ENCODE data around the gene LRRN4. TPM values are rescaled to one million over a fixed set of nuclear protein-coding genes. Genes with fewer than 3 reads are reported as not detected.

Gene LRRN4
- 1 to 10 TPM in 1 of 4 donors, under 1 TPM in 1, not detected in 2; 0.73 to 1.2 TPM for total RNA-seq

DNA sequence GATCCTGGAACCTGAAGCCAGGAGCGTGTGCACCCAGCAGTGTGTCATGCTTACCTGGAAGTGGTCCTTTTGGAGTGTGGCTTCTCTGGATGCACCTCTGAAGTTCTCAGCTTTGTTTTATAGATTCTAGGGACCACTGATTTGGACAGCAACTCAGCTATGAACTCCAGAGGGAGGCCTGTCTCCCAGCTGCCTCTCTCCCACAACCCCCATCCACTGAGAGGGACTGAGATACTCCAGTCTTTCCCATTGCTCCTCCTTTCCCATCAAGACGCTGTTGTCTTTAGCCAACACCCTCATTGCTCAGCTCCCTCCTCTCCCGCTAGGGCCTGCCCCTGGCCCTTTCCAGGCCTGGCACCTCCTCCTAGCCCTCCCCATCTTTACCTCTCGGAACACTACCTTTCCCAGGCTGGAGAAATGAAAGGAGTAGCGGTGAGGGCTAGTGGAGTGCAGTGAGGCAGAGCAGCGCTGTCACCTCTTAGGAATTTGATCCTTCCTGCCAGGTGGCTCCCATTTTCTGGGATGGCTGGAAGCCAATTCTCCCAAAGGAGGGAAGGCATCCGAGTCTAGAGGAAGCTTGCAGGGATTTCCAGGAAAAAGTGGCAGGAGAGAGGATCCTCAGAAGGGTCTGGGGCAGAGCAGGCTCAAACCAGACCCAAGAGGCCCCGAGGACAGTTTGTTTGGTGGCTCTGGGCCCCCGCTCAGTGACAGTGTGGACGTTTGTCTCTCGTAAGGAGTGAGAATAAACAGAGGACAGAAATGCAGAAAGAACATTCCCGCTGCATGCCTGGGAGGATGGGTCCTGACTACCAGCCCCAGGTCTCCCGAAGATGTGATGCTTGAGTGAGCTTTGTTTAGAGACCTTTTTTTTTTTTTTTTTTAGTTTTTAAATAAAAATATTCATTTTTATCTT is at the start of gene LRRN4:
Gene LRRN4, minus strand, starts transcription at position 285 of the 913 bp plus-strand sequence. CDS start 1,261 bp downstream, outside the sequence.
- Histone ChIP-seq H3K27me3 (peaks cover 0 to 5% of the 10 kb centered on the region in 2 donors), H3K9me3 (no peaks in the 10 kb centered on the region), H3K36me3 (no peaks in the 10 kb centered on the region), H3K4me1 (peaks cover 0 to 6% of the 10 kb centered on the region in 2 donors), H3K4me3 (no peak within 1 kb of the TSS), H3K27ac (no peak within 1 kb of the TSS)
- DNase-seq = no peak
- intact Hi-C loops (cut with DNase I; ENCODE audit: low total_unique reads) = no loop called here
- no peak for TF ChIP-seq POLR2A (IDR thresholded peaks at IDR 0.05)
- TF ChIP-seq, protein P1, sequence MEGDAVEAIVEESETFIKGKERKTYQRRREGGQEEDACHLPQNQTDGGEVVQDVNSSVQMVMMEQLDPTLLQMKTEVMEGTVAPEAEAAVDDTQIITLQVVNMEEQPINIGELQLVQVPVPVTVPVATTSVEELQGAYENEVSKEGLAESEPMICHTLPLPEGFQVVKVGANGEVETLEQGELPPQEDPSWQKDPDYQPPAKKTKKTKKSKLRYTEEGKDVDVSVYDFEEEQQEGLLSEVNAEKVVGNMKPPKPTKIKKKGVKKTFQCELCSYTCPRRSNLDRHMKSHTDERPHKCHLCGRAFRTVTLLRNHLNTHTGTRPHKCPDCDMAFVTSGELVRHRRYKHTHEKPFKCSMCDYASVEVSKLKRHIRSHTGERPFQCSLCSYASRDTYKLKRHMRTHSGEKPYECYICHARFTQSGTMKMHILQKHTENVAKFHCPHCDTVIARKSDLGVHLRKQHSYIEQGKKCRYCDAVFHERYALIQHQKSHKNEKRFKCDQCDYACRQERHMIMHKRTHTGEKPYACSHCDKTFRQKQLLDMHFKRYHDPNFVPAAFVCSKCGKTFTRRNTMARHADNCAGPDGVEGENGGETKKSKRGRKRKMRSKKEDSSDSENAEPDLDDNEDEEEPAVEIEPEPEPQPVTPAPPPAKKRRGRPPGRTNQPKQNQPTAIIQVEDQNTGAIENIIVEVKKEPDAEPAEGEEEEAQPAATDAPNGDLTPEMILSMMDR (IDR thresholded peaks at IDR 0.05) = no peak

DNA sequence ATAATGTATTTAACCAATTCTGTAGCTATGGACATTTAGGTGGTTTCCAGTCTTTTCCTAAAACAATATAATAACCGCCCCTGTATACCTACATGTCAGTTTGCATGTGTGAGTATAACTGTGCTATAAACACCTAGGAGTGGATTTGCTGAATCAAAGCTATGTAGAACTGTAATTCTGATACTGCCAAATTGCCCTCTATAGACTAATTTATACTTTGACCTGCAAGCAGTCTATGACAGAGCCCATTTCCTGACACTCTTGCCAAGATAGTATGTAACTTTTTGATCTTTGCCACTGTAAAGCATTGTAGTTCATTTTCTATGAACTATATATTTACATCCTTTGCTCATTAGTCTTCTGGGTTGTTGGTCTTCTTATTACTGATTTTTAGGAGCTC is 49.4 kb upstream of the LRRN4 start:
- no peak overlapping the region for H3K4me3 ChIP-seq
- TF ChIP-seq POLR2A (IDR thresholded peaks at IDR 0.05) = no peak
- TF ChIP-seq, protein P1 (IDR thresholded peaks at IDR 0.05) = no peak

DNA sequence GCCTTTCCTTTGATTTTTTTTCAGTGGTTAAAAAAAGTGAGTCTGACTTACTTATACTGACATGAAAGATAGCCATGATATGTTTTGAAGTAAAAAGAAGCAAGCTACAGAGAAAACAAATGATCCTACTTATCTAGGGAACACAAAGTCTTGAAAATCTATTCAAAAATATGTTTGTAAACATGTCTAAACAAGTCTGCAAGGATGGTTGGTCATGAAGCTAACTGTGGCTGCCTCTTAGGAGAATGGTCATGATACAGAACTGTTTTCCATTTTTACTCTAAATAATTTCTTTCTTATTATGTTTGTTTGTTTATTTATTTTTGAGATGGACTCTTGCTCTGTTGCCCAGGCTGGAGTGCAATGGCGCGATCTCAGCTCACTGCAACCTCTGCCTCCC is 47.5 kb upstream of the LRRN4 start:
- H3K4me3 ChIP-seq = no peak overlapping the region
- no peak for DNase-seq
- no peak overlapping the region for H3K27ac ChIP-seq
- H3K4me1 ChIP-seq = no peaks in the 10 kb centered on the region
- H3K9me3 ChIP-seq = no peaks in the 10 kb centered on the region
- intact Hi-C loops (cut with DNase I; ENCODE audit: low total_unique reads) = no loop called here
- H3K27me3 ChIP-seq = no peaks in the 10 kb centered on the region
- H3K36me3 ChIP-seq = no peaks in the 10 kb centered on the region
- TF ChIP-seq POLR2A (IDR thresholded peaks at IDR 0.05) = no peak
- TF ChIP-seq, protein P1 (IDR thresholded peaks at IDR 0.05) = no peak

More for the DNA sequence above, 49.4 kb upstream of the LRRN4 start:
- no peaks in the 10 kb centered on the region for H3K4me1 ChIP-seq
- H3K27me3 ChIP-seq = no peaks in the 10 kb centered on the region
- H3K36me3 ChIP-seq = no peaks in the 10 kb centered on the region
- no peak for DNase-seq
- no peak overlapping the region for H3K27ac ChIP-seq
- intact Hi-C loops (cut with DNase I; ENCODE audit: low total_unique reads) = no loop called here
- no peaks in the 10 kb centered on the region for H3K9me3 ChIP-seq

DNA sequence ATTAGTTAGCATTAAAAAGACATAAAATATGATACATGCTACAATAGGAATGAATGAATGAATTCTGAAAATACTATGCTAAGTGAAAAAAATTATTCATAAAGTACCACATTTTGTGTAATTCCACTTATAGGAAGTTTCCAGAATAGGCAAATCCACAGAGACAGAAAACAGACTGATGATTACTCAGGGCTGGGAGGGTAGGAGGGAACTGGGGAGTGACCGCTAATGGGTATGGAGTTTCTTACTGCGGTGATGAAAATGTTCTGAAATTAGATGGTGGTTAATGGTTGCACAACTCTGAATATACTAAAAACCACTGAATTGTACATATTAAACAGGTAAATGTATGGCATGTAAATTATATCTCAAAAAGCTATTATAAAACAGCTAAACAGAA is 46.4 kb upstream of the LRRN4 start:
- intact Hi-C loops (cut with DNase I; ENCODE audit: low total_unique reads) = no loop called here
- TF ChIP-seq POLR2A (IDR thresholded peaks at IDR 0.05) = no peak
- TF ChIP-seq, protein P1 (IDR thresholded peaks at IDR 0.05) = no peak
- no peaks in the 10 kb centered on the region for H3K36me3 ChIP-seq
- no peaks in the 10 kb centered on the region for H3K9me3 ChIP-seq
- H3K4me1 ChIP-seq = no peaks in the 10 kb centered on the region
- no peak for DNase-seq
- H3K27ac ChIP-seq = no peak overlapping the region
- no peak overlapping the region for H3K4me3 ChIP-seq
- H3K27me3 ChIP-seq = no peaks in the 10 kb centered on the region

DNA sequence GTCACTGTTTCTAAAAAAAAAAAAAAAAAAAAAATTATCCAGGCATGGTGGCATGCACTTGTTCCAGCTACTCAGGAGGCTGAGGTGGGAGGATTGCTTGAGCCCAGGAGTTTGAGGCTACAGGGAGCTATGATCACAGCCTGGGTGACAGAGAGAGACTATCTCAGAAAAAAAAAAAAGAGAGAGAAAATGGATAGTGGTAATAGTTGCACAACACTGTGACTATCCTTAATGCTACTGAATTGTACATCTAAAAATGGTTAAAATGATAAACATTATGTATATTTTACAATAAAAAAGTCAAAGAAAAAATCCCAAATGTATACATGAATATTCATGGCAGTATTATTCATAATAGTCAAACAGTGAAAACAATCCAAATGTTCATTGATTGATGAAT is 46.0 kb upstream of the LRRN4 start:
- H3K36me3 ChIP-seq = no peaks in the 10 kb centered on the region
- H3K27me3 ChIP-seq = no peaks in the 10 kb centered on the region
- H3K4me1 ChIP-seq = no peaks in the 10 kb centered on the region
- H3K9me3 ChIP-seq = no peaks in the 10 kb centered on the region
- no peak overlapping the region for H3K4me3 ChIP-seq
- H3K27ac ChIP-seq = no peak overlapping the region
- intact Hi-C loops (cut with DNase I; ENCODE audit: low total_unique reads) = no loop called here
- TF ChIP-seq, protein P1 (IDR thresholded peaks at IDR 0.05) = no peak
- no peak for TF ChIP-seq POLR2A (IDR thresholded peaks at IDR 0.05)
- no peak for DNase-seq
